Neuronal stem cell (in vitro differentiated cells): Measurements from ENCODE around the gene HMGCLL1.

Source experiments
- DNase-seq: peaks from one replicate; pipeline ENCODE4 v3.0.0-alpha.2; 2013; ENCODE audit warnings: low spot score
- H2AFZ ChIP-seq: one replicate; pipeline ENCODE4 v1.6.1; 2013; ENCODE audit warnings: mild to moderate bottlenecking, low read length, inconsistent platforms
- H2AK5ac ChIP-seq: 2 replicates; pipeline ENCODE4 v1.6.1; 2013; ENCODE audit warnings: low read depth, mild to moderate bottlenecking, inconsistent platforms, low read length, moderate library complexity, mixed read lengths
- H2BK120ac ChIP-seq: 2 replicates; pipeline ENCODE4 v1.6.1; 2013; ENCODE audit warnings: low read depth, mild to moderate bottlenecking, inconsistent platforms, low read length, moderate library complexity, mixed read lengths
- H2BK12ac ChIP-seq: one replicate; pipeline ENCODE4 v1.6.1; 2013; ENCODE audit warnings: low read length, inconsistent platforms
- H2BK15ac ChIP-seq: 2 replicates; pipeline ENCODE4 v1.6.1; 2013; ENCODE audit warnings: mild to moderate bottlenecking, low read length, inconsistent platforms, mixed read lengths
- H2BK5ac ChIP-seq: one replicate; pipeline ENCODE4 v1.6.1; 2013; ENCODE audit warnings: inconsistent platforms, mild to moderate bottlenecking, low read length, moderate library complexity
- H3K14ac ChIP-seq: one replicate; pipeline ENCODE4 v1.6.1; 2013; ENCODE audit warnings: low read length, inconsistent platforms
- H3K18ac ChIP-seq: 2 replicates; pipeline ENCODE4 v1.6.1; 2013; ENCODE audit warnings: low read length, inconsistent platforms
- H3K23ac ChIP-seq: 2 replicates; pipeline ENCODE4 v1.6.1; 2013; ENCODE audit warnings: low read depth, mild to moderate bottlenecking, mixed read lengths, low read length, inconsistent platforms; ENCODE audit not compliant: poor library complexity
- H3K27ac ChIP-seq: replicated peaks from 3 replicates; pipeline ENCODE4 v1.5.1; 2013; ENCODE audit warnings: low read length, inconsistent platforms
- H3K27me3 ChIP-seq, 3 experiments: 2 replicates each; pipeline ENCODE4 v1.6.1; 2013; ENCODE audit warnings: low read length in 3 of 3, mild to moderate bottlenecking in 2 of 3, inconsistent platforms in 1 of 3, low read depth in 1 of 3, mixed read lengths in 1 of 3, moderate library complexity in 1 of 3; ENCODE audit not compliant: control insufficient read depth in 3 of 3, insufficient read depth in 3 of 3
- H3K36me3 ChIP-seq, 2 donors: replicated peaks in 1 of 2; 2 replicates each; pipeline ENCODE4 v1.6.1; 2013; ENCODE audit warnings: low read length in 2 of 2; ENCODE audit not compliant: control insufficient read depth in 2 of 2, insufficient read depth in 2 of 2
- H3K4ac ChIP-seq: 2 replicates; pipeline ENCODE4 v1.6.1; 2013; ENCODE audit warnings: inconsistent platforms, mild to moderate bottlenecking, low read length, moderate library complexity
- H3K4me1 ChIP-seq, 2 donors: 1 replicate in 1 of 2; 2 replicates in 1 of 2; pipeline ENCODE4 v1.6.1; 2013; ENCODE audit warnings: low read length in 2 of 2, low read depth in 1 of 2; ENCODE audit not compliant: control insufficient read depth in 2 of 2, insufficient read depth in 1 of 2
- H3K4me2 ChIP-seq: one replicate; pipeline ENCODE4 v1.6.1; 2013; ENCODE audit warnings: mild to moderate bottlenecking, low read length, inconsistent platforms; ENCODE audit not compliant: insufficient read depth, poor library complexity, severe bottlenecking
- H3K4me3 ChIP-seq, 2 donors: 2 replicates each; pipeline ENCODE4 v1.5.1; 2013; ENCODE audit warnings: low read length in 2 of 2, mild to moderate bottlenecking in 2 of 2, inconsistent platforms in 1 of 2, moderate library complexity in 1 of 2
- H3K79me1 ChIP-seq: one replicate; pipeline ENCODE4 v1.6.1; 2013; ENCODE audit warnings: low read depth, mild to moderate bottlenecking, inconsistent platforms, low read length, moderate library complexity
- H3K9ac ChIP-seq: one replicate; pipeline ENCODE4 v1.6.1; 2013; ENCODE audit warnings: mild to moderate bottlenecking, low read depth, low read length, inconsistent platforms; ENCODE audit not compliant: poor library complexity
- H3K9me3 ChIP-seq, 2 donors: replicated peaks in 1 of 2; 2 replicates each; pipeline versions ENCODE3 to v1.6.1; 2013; ENCODE audit warnings: low read length in 2 of 2, mild to moderate bottlenecking in 2 of 2, inconsistent platforms in 1 of 2, low read depth in 1 of 2, mixed read lengths in 1 of 2, moderate library complexity in 1 of 2; ENCODE audit not compliant: control insufficient read depth in 2 of 2, insufficient read depth in 1 of 2
- H4K8ac ChIP-seq: one replicate; pipeline ENCODE4 v1.6.1; 2013; ENCODE audit warnings: low read depth, mild to moderate bottlenecking, inconsistent platforms, low read length, moderate library complexity
- H4K91ac ChIP-seq: one replicate; pipeline ENCODE4 v1.6.1; 2013; ENCODE audit warnings: low read length, low read depth, mild to moderate bottlenecking, inconsistent platforms; ENCODE audit not compliant: poor library complexity
- WGBS, 2 donors: extraction: QIAGEN DNeasy Blood & Tissue Kit; methylation state at CpG; one replicate each; pipeline ENCODE4 v1.1.7; 2013; ENCODE audit warnings: missing lambda C conversion rate in 2 of 2, mixed read lengths in 1 of 2; ENCODE audit not compliant: insufficient read length in 2 of 2, insufficient replicate concordance in 1 of 2; ENCODE audit errors: extremely low coverage in 2 of 2; 5-methylcytosine and 5-hydroxymethylcytosine counted together

The HMGCLL1 gene

DNA sequence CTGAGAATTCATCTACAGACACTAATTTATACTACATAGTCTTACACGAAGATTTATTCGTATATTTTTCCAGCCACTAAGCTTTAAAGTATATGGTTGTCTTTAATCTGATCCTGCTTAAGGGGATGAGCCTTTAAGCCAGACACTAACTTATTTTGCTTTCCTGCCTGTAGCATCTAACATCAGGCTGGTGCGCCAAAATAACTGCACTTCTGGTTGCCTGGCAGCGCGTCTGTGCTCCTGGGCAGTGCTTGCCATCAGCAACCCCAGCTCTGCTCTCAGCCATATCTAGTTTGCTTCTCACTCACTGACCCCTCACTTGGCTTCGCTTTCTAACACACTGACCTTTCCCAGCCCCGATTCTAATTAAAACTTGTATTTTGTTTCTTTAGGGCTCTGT lies 21.8 kb downstream of the HMGCLL1 start:
- WGBS, 2 donors: no CpG with 5 or more reads among the region's 7 CpGs

DNA sequence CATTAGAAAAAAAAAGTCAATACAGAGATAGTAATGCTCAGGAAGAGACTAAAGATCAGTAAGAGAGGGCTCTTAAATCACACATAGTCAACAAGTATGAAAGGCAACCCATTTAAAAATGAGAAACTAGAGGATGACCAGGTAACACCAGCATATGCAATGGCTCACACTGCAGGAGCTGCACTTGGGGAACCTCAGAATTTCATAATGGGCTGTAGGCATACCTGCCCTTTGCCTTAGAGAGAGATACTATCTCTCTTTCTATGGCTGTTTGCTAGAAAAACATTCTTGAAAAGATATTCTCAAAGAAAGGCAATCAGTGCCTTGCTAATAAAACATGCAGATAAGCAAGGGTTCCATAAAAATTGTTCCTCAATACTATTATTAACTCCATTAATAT lies 33.2 kb downstream of the HMGCLL1 start:
- H3K9me3 ChIP-seq: no peaks in the 10 kb centered on the region
- no peak overlapping the region for H3K23ac ChIP-seq
- no peak overlapping the region for H3K4me2 ChIP-seq
- H3K27ac ChIP-seq: no peak overlapping the region
- no peak overlapping the region for H3K4me3 ChIP-seq
- no peak overlapping the region for H2BK15ac ChIP-seq
- H2BK5ac ChIP-seq: no peak overlapping the region
- H2AK5ac ChIP-seq: no peak overlapping the region
- no peaks in the 10 kb centered on the region for H3K27me3 ChIP-seq
- no peak overlapping the region for H3K18ac ChIP-seq
- no peak overlapping the region for H3K14ac ChIP-seq
- H3K36me3 ChIP-seq: no peaks in the 10 kb centered on the region
- no peak overlapping the region for H2AFZ ChIP-seq
- H3K4me1 ChIP-seq: no peaks in the 10 kb centered on the region
- H2BK12ac ChIP-seq: no peak overlapping the region
- no peak overlapping the region for H4K91ac ChIP-seq
- H4K8ac ChIP-seq: no peak overlapping the region
- no peak overlapping the region for H2BK120ac ChIP-seq
- no peak overlapping the region for H3K4ac ChIP-seq
- no peak for DNase-seq
- H3K79me1 ChIP-seq: no peaks in the 10 kb centered on the region
- no peak overlapping the region for H3K9ac ChIP-seq

More for the DNA sequence above, 21.8 kb downstream of the HMGCLL1 start:
- H3K27me3 ChIP-seq: no peaks in the 10 kb centered on the region
- H3K27ac ChIP-seq: no peak overlapping the region
- no peak overlapping the region for H2AK5ac ChIP-seq
- no peak overlapping the region for H3K4ac ChIP-seq
- no peak for DNase-seq
- no peaks in the 10 kb centered on the region for H3K9me3 ChIP-seq
- H2BK12ac ChIP-seq: no peak overlapping the region
- H3K4me3 ChIP-seq: no peak overlapping the region
- H4K91ac ChIP-seq: no peak overlapping the region
- no peaks in the 10 kb centered on the region for H3K79me1 ChIP-seq
- H3K36me3 ChIP-seq: no peaks in the 10 kb centered on the region
- H3K18ac ChIP-seq: no peak overlapping the region
- no peak overlapping the region for H3K14ac ChIP-seq
- no peak overlapping the region for H2BK120ac ChIP-seq
- no peak overlapping the region for H2BK15ac ChIP-seq
- no peak overlapping the region for H4K8ac ChIP-seq
- H3K23ac ChIP-seq: no peak overlapping the region
- peaks cover 0 to 2% of the 10 kb centered on the region in 2 donors for H3K4me1 ChIP-seq
- no peak overlapping the region for H3K9ac ChIP-seq
- H2BK5ac ChIP-seq: no peak overlapping the region
- no peak overlapping the region for H2AFZ ChIP-seq
- no peak overlapping the region for H3K4me2 ChIP-seq

DNA sequence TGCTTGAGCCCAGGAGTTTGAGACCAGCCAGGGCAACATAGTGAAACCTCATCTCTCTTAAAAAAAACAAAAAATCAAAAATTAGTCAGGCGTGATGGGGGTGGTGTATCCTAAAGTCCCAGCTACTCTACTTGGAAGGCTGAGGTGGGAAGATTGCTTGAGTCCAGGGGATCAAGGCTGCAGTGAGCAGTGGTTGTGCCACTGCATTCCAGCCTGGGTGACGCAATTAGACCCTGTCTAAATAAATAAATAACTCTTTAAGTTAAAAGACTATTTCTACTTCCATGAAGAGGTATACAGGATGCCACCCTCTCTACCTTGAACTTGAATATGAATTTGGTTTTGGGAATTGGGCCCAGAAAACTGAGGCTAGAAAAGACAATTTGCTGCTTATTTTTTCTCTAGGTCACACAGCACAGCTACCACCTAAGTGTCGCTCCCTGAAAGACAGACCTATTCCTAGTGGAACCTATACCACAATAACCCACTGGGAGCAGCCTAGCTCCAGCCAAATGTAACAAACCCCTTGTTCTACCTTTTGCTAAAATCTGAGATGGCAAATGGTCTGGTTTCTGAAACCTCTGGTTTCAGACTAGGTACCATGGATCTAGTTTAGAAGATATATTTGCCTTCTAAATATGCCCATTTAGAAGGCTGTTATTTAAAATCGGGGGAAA lies 35.2 kb downstream of the HMGCLL1 start:
- no peak overlapping the region for H3K9ac ChIP-seq
- H2BK120ac ChIP-seq: no peak overlapping the region
- no peaks in the 10 kb centered on the region for H3K27me3 ChIP-seq
- WGBS, 2 donors: no CpG with 5 or more reads among the region's 4 CpGs
- no peak overlapping the region for H3K4me3 ChIP-seq
- H2AK5ac ChIP-seq: no peak overlapping the region
- H2BK12ac ChIP-seq: no peak overlapping the region
- H3K23ac ChIP-seq: no peak overlapping the region
- H2BK5ac ChIP-seq: no peak overlapping the region
- no peak overlapping the region for H3K4ac ChIP-seq
- H3K18ac ChIP-seq: no peak overlapping the region
- no peak overlapping the region for H2BK15ac ChIP-seq
- no peak overlapping the region for H3K14ac ChIP-seq
- no peak for DNase-seq
- no peak overlapping the region for H4K91ac ChIP-seq
- no peak overlapping the region for H3K4me2 ChIP-seq
- H3K9me3 ChIP-seq: no peaks in the 10 kb centered on the region
- no peak overlapping the region for H3K27ac ChIP-seq
- peak overlapping the region; percentile 18 for H2AFZ ChIP-seq
- H3K79me1 ChIP-seq: no peaks in the 10 kb centered on the region
- no peaks in the 10 kb centered on the region for H3K4me1 ChIP-seq
- H3K36me3 ChIP-seq: no peaks in the 10 kb centered on the region
- no peak overlapping the region for H4K8ac ChIP-seq

DNA sequence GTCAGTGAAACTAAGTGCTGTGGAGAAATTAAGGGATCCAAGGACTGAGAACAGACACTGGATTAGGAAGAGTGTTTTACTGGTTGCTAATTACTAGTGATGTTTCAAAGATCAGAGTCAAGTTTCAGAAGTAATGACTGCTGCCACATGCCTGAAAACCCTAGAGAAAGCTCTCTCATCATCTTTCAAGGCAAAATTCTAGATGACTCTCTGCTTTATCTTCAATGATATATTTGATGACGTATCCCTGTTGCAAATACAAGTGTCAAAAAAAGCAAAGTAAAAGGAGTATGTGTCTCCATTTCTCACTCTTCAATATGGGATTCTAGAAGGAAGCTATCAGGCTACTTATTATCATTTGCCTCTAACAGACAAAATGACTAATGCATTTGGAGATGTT lies 38.0 kb downstream of the HMGCLL1 start:
- H4K91ac ChIP-seq: no peak overlapping the region
- H3K23ac ChIP-seq: no peak overlapping the region
- H3K27me3 ChIP-seq: no peaks in the 10 kb centered on the region
- no peak overlapping the region for H2AK5ac ChIP-seq
- H4K8ac ChIP-seq: no peak overlapping the region
- H3K4me1 ChIP-seq: no peaks in the 10 kb centered on the region
- no peak overlapping the region for H3K4me2 ChIP-seq
- no peak overlapping the region for H2AFZ ChIP-seq
- H3K36me3 ChIP-seq: no peaks in the 10 kb centered on the region
- H2BK12ac ChIP-seq: no peak overlapping the region
- no peak overlapping the region for H2BK120ac ChIP-seq
- no peak overlapping the region for H3K27ac ChIP-seq
- WGBS, 2 donors: no CpG with 5 or more reads among the region's 1 CpG
- H3K79me1 ChIP-seq: no peaks in the 10 kb centered on the region
- H3K4ac ChIP-seq: no peak overlapping the region
- H3K14ac ChIP-seq: no peak overlapping the region
- DNase-seq: no peak
- no peak overlapping the region for H2BK5ac ChIP-seq
- H3K18ac ChIP-seq: no peak overlapping the region
- peaks cover 0 to 2% of the 10 kb centered on the region in 2 donors for H3K9me3 ChIP-seq
- H2BK15ac ChIP-seq: no peak overlapping the region
- H3K4me3 ChIP-seq: no peak overlapping the region
- H3K9ac ChIP-seq: no peak overlapping the region
